Choroid plexus epithelial cell (primary cell): ENCODE measurements around the gene CWF19L2.

ENCODE experiments used
- DNase-seq: peaks from one replicate; pipeline ENCODE4 v3.0.0-alpha.2; 2010; ENCODE audit warnings: low read depth
- H3K4me3 ChIP-seq: 2 replicates; pipeline ENCODE4 v1.5.1; 2011; ENCODE audit warnings: low read depth, mild to moderate bottlenecking, control low read depth, low read length, moderate library complexity
- CTCF ChIP-seq: conservative IDR thresholded peaks from 2 replicates; pipeline ENCODE4 v1.5.1; 2011; ENCODE audit warnings: low read depth, mild to moderate bottlenecking, control low read depth, inconsistent platforms, low read length, moderate library complexity

Gene CWF19L2

DNA sequence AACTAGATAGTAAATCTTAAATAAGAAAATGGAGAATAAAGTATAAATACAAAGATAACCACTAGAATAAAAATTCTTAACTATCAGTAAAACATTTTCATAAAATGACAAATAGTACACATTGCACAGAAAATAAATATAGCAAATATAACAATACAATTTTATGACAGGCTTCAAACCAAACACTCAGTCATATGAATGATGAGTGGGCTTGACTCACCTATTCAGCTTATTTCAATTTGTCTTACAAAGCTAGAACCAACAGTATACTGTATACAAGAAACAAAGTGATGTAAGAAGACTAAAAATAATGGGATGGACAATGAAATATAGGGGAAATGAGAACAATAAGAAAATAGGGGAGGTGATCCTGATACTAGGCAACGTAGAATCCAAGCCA is 141.2 kb downstream of the CWF19L2 start:
- no peak overlapping the region for H3K4me3 ChIP-seq
- TF ChIP-seq CTCF: no peak
- no peak for DNase-seq

DNA sequence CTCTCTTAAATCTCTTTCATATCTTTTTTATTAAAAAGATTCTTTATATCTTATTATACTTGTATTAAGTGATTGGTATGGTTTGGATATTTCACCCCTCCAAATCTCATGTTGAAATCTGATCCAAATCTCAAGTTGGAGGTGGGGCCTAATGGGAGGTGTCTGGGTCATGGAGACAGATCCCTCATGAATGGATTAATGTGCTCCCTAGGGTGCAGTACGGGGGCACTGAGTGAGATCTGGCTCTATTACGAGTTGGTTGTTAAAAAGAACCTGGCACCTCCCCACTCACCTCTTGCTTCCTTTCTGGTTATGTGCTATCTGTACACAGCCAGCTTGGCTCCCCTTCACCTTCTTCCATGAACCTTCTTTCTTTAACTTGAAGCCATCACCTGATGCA is 149.6 kb downstream of the CWF19L2 start:
- no peak for TF ChIP-seq CTCF
- DNase-seq: no peak
- no peak overlapping the region for H3K4me3 ChIP-seq

GRCh38 chr11:107301878-107302277 is 155.7 kb downstream of the CWF19L2 start:
- TF ChIP-seq CTCF: no peak
- peak; percentile 7 for DNase-seq
- H3K4me3 ChIP-seq: no peak overlapping the region

GRCh38 chr11:107293677-107294344 is 163.8 kb downstream of the CWF19L2 start:
- TF ChIP-seq CTCF: no peak
- no peak overlapping the region for H3K4me3 ChIP-seq
- DNase-seq: no peak

DNA sequence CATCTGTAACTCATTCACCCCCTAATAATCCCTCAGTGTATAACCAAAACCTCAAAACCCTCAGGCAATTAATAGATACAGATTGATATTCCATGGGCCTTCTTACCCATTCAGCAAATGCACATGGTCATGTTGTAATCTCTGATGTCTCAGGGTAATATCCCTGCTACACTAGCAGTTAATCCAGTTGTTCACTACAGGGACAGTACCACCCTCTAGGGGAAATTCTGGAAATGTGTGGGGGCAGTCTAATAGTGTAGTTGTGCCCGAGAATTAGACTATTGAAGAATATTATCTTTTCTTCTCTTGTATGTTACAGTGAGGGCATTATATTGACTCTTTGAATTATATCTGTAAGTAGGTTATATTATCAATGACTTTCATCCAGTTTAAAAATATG is 175.4 kb downstream of the CWF19L2 start:
- no peak for DNase-seq
- TF ChIP-seq CTCF: no peak
- H3K4me3 ChIP-seq: no peak overlapping the region
